Kidney (tissue), 14 donors: ENCODE measurements around the gene NQO1. TPM values are rescaled to one million over a fixed set of nuclear protein-coding genes. Genes with fewer than 3 reads are reported as not detected.

ENCODE experiments used
- DNase-seq, 5 donors: peaks; one replicate each; pipeline ENCODE4 v3.0.0-alpha.2; 2013 to 2020
- FAIRE-seq: peaks from 2 replicates; lab custom pipeline; 2012; peaks lifted over from hg19 to GRCh38; lab: Jason Lieb, UNC
- H3K27ac ChIP-seq, 2 donors: one replicate each; pipeline ENCODE4 v1.7.0; 2013; ENCODE audit warnings: low read depth in 2 of 2, low read length in 2 of 2, inconsistent platforms in 1 of 2
- H3K27me3 ChIP-seq: one replicate; pipeline ENCODE4 v1.7.1; 2013; ENCODE audit warnings: low read length, inconsistent platforms; ENCODE audit not compliant: control insufficient read depth, insufficient read depth
- H3K36me3 ChIP-seq, 3 donors: one replicate each; pipeline versions ENCODE4 v1.7.0 to v1.7.1; 2013; ENCODE audit warnings: low read length in 3 of 3, control low read depth in 1 of 3, inconsistent platforms in 1 of 3; ENCODE audit not compliant: insufficient read depth in 3 of 3, control insufficient read depth in 2 of 3
- H3K4me1 ChIP-seq, 3 donors: one replicate each; pipeline versions ENCODE4 v1.7.0 to v1.7.1; 2013; ENCODE audit warnings: low read length in 3 of 3, inconsistent platforms in 1 of 3, low read depth in 1 of 3; ENCODE audit not compliant: control insufficient read depth in 2 of 3, insufficient read depth in 2 of 3
- H3K4me3 ChIP-seq, 3 donors: one replicate each; pipeline versions ENCODE4 v1.7.0 to v1.8.1; 2013; ENCODE audit warnings: low read length in 3 of 3, control low read depth in 1 of 3, inconsistent platforms in 1 of 3
- H3K9ac ChIP-seq, 3 donors: one replicate each; pipeline versions ENCODE4 v1.7.0 to v1.7.1; 2013; ENCODE audit warnings: low read length in 3 of 3, control low read depth in 1 of 3, inconsistent platforms in 1 of 3
- H3K9me3 ChIP-seq, 3 donors: one replicate each; pipeline versions ENCODE4 v1.7.0 to v1.7.1; 2013; ENCODE audit warnings: low read length in 3 of 3, control low read depth in 1 of 3, inconsistent platforms in 1 of 3; ENCODE audit not compliant: control insufficient read depth in 2 of 3, insufficient read depth in 1 of 3
- CTCF ChIP-seq: IDR thresholded peaks from 3 replicates; pipeline ENCODE4 v1.5.1; 2012; ENCODE audit warnings: mild to moderate bottlenecking, moderate library complexity, borderline replicate concordance; ENCODE audit not compliant: insufficient read depth; ENCODE audit errors: extremely low read depth
- intact Hi-C: fragments of 100-400 bp; cut with DNase I; formaldehyde crosslinking; loops from one replicate; pipeline ENCODE4 v1.11.1; 2022
- polyA plus RNA-seq: library from polyadenylated mRNA; stranded (reverse); fragments of 350-450 nt; fragmentation: Illumina TruSeq; extraction: RNeasy Lipid Tissue Mini Kit (QIAGEN cat#74804); gene quantifications from one replicate; pipeline ENCODE4 v1.2.3, GENCODE V29; 2014; ENCODE audit warnings: low read depth, low replicate concordance; ENCODE audit not compliant: insufficient read depth
- total RNA-seq: library from RNA; stranded (reverse); fragmentation: NEBNext Ultra II Directional; extraction: Animal tissue kit (Norgen Biotek cat#: 25700); gene quantifications from one replicate; pipeline ENCODE4 v1.2.1, GENCODE V29; 2021
- donor health status: control.
- donor health status: control.
- donor health status: control.
- donor health status: control.
- donor health status: control.
- donor health status: DM: yes; HTN: yes; CAD: no.
- donor health status: Normal renal cell carcinoma (clear cell type).

NQO1 gene
- total and polyA plus RNA-seq, 2 donors from 2014 or later: 87.5 to 414 TPM

DNA sequence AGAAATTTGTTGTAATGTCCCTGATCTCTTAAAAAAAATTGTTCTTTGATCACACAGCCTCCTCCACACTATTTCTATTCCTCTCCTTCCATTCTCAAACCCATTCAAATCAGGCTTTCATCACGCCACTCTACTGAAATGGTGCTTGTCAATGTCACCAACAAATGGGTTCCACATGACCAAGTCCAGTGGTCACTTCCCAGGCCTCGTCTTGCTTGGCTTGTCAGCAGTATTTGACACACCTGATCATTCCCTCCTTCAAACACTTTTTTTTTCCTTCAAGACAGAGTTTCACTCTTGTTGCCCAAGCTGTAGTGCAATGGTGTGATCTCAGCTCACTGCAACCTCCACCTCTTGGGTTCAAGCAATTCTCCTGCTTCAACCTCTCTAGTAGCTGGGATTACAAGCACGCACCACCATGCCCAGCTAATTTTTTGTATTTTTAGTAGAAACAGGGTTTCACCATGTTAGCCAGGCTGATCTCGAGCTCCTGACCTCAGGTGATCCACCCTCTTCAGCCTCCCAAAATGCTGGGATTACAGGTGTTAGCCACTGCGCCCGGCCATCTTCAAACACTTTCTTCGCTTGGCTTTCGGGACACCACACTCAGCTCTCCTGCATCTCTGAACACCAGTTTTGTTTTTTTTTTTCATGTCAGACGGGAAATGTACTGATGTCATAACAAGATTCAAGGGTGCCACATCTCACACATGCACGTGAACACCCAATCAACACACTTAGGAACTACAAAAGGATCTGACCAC lies 18.3 kb downstream of the NQO1 start:
- Histone ChIP-seq H3K36me3 (peaks cover 0 to 13% (median 3%) of the 10 kb centered on the region in 3 donors), H3K9me3 (no peaks in the 10 kb centered on the region), H3K9ac (no peak overlapping the region), H3K27me3 (no peaks in the 10 kb centered on the region), H3K4me1 (peaks cover 0 to 13% (median 5%) of the 10 kb centered on the region in 3 donors), H3K27ac (peak overlapping the region; percentile 12 to 33), H3K4me3 (no peak overlapping the region)
- intact Hi-C loops: loop anchor here (10.0 kb wide), 1 partner anchor 47 kb away; the partner anchor contains the start of gene NOB1
- FAIRE-seq (no peak), DNase-seq (peak in 3 of 5 donors; percentile 35 to 57 (median 52))
- TF ChIP-seq CTCF: no peak

- TF ChIP-seq CTCF: no peak
- intact Hi-C loops: loop anchor here (10.0 kb wide), 1 partner anchor 48 kb away; the partner anchor contains the start of gene NOB1
Measured at GRCh38 chr16:69706975-69707340, 19.4 kb downstream of the NQO1 start.

DNA sequence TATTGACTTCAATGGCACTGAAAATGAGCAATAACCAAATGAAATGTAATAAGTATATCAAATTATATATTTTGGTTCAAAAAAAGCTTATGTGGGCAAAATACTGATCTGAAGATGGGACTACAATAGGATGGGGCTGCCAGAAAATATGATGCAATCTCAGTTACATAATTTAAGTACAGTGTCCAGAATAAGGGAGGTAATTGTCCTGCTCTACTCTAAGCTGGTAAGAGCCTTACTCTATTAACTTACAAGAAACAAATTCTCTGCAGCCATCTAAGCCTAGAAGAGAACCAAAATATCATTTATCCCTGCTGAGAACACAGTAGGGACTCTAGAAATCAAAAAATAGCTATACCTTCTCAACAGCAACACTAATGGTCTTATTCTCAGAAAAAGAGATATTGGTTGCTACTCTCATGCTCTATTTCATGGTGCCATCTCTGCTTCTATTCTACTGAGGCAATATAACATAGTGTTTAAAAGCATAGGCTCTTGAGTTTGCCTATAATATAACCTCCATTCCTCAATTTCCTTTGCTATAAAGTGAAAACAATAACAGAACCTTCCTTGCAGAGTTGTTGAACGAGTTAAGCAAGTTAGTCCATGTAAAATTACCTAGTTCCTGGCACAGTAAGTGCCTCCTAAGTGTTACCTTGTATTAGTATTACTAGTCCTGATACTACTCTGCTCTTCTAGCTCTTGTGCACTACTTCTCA lies 19.9 kb downstream of the NQO1 start:
- Histone ChIP-seq H3K4me1 (peaks cover 0 to 13% (median 5%) of the 10 kb centered on the region in 3 donors), H3K9me3 (no peaks in the 10 kb centered on the region), H3K27ac (no peak overlapping the region), H3K27me3 (no peaks in the 10 kb centered on the region), H3K9ac (no peak overlapping the region), H3K36me3 (peaks cover 0 to 13% (median 3%) of the 10 kb centered on the region in 3 donors), H3K4me3 (no peak overlapping the region)
- intact Hi-C loops: loop anchor here (10.0 kb wide), 1 partner anchor 48 kb away; the partner anchor contains the start of gene NOB1
- DNase-seq (peak in 2 of 5 donors; percentile 23 to 29), FAIRE-seq (no peak)
- TF ChIP-seq CTCF: no peak

More at GRCh38 chr16:69706975-69707340, 19.4 kb downstream of the NQO1 start:
- Histone ChIP-seq H3K4me3 (no peak overlapping the region), H3K27me3 (no peaks in the 10 kb centered on the region), H3K9me3 (no peaks in the 10 kb centered on the region), H3K36me3 (peaks cover 0 to 11% (median 3%) of the 10 kb centered on the region in 3 donors), H3K9ac (no peak overlapping the region), H3K4me1 (peaks cover 0 to 13% (median 5%) of the 10 kb centered on the region in 3 donors), H3K27ac (no peak overlapping the region)
- DNase-seq (peak in 2 of 5 donors; percentile 11 to 31), FAIRE-seq (no peak)
